Islet precursor cell (in vitro differentiated cells): Measurements from ENCODE around the gene PTPRG.

Experiments used
- DNase-seq: peaks from one replicate; pipeline ENCODE4 v3.0.0-alpha.2; 2018

Gene PTPRG

GRCh38 chr3:62332835-62333244, 771.5 kb downstream of the PTPRG start:
- no peak for DNase-seq

- no peak for DNase-seq
Measured at GRCh38 chr3:62335196-62335595, 773.8 kb downstream of the PTPRG start.

- no peak for DNase-seq
Measured at GRCh38 chr3:62343755-62344154, 782.4 kb downstream of the PTPRG start.
